ENCODE measurements around the gene NIPBL. TPM values are rescaled to one million over a fixed set of nuclear protein-coding genes. Genes with fewer than 3 reads are reported as not detected.

NIPBL gene
- total RNA-seq, 4 donors from 2014 or later: 54.9 to 76.0 (median 64.8) TPM

DNA sequence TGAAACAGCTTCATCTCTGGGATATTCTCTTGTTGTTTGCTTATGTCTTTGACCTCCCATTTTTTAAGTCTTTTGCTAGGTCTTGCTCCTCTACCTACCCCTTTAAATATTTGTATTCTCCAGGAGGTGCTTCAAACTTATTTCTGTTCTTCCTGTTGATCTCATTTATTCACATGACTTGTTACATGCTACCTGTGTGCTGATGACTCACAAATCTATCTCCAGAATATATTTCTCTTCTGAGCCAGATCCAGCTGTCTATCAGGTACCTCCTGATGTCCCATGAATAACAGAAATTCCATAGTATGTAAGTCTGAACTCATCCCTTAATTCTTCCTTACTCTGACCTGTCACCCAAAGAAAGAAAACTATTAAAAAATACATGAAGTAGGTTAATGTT lies 11.0 kb downstream of the NIPBL start:
- TF ChIP-seq, protein P1, sequence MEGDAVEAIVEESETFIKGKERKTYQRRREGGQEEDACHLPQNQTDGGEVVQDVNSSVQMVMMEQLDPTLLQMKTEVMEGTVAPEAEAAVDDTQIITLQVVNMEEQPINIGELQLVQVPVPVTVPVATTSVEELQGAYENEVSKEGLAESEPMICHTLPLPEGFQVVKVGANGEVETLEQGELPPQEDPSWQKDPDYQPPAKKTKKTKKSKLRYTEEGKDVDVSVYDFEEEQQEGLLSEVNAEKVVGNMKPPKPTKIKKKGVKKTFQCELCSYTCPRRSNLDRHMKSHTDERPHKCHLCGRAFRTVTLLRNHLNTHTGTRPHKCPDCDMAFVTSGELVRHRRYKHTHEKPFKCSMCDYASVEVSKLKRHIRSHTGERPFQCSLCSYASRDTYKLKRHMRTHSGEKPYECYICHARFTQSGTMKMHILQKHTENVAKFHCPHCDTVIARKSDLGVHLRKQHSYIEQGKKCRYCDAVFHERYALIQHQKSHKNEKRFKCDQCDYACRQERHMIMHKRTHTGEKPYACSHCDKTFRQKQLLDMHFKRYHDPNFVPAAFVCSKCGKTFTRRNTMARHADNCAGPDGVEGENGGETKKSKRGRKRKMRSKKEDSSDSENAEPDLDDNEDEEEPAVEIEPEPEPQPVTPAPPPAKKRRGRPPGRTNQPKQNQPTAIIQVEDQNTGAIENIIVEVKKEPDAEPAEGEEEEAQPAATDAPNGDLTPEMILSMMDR (IDR thresholded peaks at IDR 0.05; ENCODE audit: low read depth): no peak

DNA sequence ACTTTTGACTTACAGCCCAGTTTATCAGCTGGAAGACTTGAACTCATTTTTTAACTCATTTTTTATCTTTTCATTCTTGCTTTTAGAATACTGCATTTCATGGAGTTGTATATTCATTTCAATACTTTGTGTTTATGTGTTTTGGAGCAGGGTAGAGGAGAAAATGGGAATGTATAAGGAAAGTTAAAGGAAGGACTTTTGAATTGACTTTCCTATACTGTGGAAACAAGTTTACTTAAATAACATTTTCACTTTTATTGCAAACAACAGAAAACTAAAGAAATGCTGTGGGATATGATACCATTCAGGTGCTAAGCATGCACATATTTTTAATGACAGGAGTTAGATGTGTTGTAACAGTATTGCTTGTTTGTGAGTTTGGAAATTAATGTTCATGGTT lies 11.7 kb downstream of the NIPBL start:
- TF ChIP-seq, protein P1 (IDR thresholded peaks at IDR 0.05; ENCODE audit: low read depth): no peak

DNA sequence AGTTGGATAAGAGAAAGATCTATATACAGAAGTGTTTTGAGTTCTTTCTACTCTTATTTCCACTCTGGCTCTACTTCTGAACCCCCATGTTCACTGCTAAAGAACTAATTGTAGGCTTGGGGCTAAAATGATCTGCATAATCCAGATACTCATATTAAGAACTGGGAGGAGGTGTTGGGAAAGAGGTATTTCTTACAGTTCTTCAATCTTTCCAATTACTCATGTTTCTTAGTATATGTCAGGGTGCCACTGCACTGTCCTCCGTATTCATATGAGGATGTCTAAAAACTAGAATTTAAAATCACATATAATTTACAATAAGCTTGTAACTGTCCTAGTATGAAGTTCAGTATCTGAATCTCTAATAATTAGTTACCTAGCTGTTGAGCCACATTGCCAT lies 12.7 kb downstream of the NIPBL start:
- TF ChIP-seq, protein P1 (IDR thresholded peaks at IDR 0.05; ENCODE audit: low read depth): no peak

DNA sequence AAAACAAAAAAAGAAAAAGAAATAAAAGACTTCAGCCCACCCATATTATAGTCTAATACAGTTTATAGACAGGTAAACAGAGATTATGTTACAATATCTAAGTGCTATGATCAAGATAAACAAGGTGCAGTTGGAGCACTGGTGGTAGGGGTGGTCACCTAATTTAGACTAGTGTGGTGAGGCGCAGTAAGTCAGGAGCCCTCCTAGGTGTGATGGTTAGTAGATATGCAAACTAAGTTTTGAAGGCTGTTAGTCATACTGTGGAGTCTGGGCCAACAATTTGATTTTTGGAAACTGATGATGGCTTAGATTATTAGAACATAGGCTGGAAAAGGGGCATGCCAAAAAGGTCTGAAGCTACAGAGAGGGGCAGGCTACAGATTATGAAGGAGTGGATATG lies 14.7 kb downstream of the NIPBL start:
- TF ChIP-seq, protein P1 (IDR thresholded peaks at IDR 0.05; ENCODE audit: low read depth): no peak

DNA sequence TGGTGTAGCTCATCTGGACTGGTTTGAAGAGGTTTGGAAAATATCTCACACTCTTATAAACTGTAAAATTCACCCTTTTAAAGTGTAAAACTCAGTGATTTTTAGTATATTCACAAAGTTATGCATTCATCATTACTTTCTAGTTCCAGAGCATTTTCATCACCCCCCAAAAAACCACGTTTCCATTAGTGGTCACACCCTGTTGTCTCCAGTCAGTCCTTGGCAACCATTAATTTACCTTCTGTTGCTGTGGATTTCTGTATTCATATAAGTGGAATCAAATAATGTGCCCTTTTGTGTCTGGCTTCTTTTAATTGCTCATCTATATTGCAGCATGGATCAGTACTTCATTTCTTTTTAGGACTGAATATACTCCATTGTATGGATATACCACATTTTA lies 18.4 kb downstream of the NIPBL start:
- TF ChIP-seq, protein P1 (IDR thresholded peaks at IDR 0.05; ENCODE audit: low read depth): no peak

DNA sequence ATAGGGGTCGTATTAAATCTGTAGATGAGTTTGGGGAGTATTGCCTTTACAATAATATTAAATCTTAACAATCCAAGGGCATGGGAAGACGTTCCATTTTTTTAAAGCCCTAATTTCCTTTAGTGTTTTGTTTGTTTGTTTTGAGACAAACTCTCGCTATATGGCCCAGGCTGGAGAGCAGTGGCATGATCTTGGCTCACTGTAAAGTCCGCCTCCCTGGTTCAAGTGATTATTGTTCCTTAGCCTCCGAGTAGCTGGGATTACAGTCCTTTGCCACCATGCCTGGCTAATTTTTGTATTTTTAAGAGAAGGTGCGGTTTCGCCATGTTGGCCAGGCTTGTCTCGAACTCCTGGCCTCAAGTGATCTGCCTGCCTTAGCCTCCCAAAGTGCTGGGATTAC lies 19.9 kb downstream of the NIPBL start:
- TF ChIP-seq, protein P1 (IDR thresholded peaks at IDR 0.05; ENCODE audit: low read depth): no peak

DNA sequence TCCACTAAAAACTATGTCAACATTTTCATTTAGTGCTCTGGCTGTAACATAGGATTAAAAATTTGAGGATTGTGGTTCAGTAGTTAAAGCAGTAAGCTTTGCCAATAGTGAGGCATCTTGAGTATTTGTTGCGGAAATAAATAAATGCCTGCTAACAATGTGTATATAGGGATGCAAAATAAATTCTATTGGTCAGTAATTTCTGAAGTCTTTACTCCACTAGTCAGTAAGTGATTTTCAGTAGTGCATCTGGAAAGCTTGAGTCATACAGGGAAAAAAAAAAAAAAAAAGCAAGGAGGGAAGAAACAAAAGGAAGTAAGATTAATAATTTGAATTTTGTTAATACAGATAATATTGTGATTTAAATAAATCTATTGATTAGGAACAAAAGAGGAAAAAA lies 21.0 kb downstream of the NIPBL start:
- TF ChIP-seq, protein P1 (IDR thresholded peaks at IDR 0.05; ENCODE audit: low read depth): no peak
